ENCODE results near the gene VSTM2L.

DNA sequence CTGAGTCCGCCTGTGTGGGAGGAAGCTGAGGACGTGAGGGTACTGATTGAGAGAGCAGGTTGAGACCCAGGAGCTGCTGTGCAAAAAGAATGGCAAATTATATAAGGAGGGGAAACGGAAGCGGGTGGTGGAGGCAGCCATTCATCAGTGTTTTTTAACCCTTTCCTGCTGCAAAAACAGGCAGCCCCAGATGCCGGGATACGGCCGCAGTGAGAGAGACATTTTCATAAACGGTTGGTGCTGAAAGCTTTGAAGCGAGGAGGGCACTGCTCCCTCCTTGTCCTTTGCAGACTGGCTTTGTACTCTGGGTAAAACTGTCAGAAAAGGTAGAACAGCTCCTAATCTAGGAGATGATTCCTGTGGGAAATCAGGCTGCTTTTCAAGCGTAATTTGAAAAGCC lies 74.0 kb downstream of the VSTM2L start:
- TF ChIP-seq EP300 (IDR thresholded peaks at IDR 0.05), result no peak
- TF ChIP-seq POLR2AphosphoS5 (IDR thresholded peaks at IDR 0.05), result no peak
